Heart right ventricle (tissue), 16 donors: ENCODE data around the gene RNF149. TPM values are rescaled to one million over a fixed set of nuclear protein-coding genes. Genes with fewer than 3 reads are reported as not detected.

Experiments
- ATAC-seq, 8 donors: fragments of 200-7000 bp; cut with Tn5 transposase; one replicate each; pipeline ENCODE4 v1.9.1; 2020; ENCODE audit warnings: mild to moderate bottlenecking in 8 of 8, moderate library complexity in 8 of 8, moderate number of reproducible peaks in 1 of 8
- DNase-seq, 2 donors: peaks; one replicate each; pipeline ENCODE4 v3.0.0-alpha.2; 2020
- H3K27ac ChIP-seq, 10 donors: fragments of 200-600 bp; sonication (generic) in 2 of 10; one replicate each; pipeline versions ENCODE4 v1.5.0 to v1.8.0; 2020 to 2022; ENCODE audit warnings: mild to moderate bottlenecking in 3 of 10
- H3K27me3 ChIP-seq, 7 donors: fragments of 200-600 bp; one replicate each; pipeline ENCODE4 v1.8.0; 2021 to 2022; ENCODE audit warnings: mild to moderate bottlenecking in 2 of 7
- H3K36me3 ChIP-seq, 9 donors: fragments of 200-600 bp; sonication (generic) in 1 of 9; one replicate each; pipeline versions ENCODE4 v1.5.0 to v1.8.0; 2020 to 2022; ENCODE audit warnings: mild to moderate bottlenecking in 2 of 9
- H3K4me1 ChIP-seq, 9 donors: fragments of 200-600 bp; sonication (generic) in 1 of 9; one replicate each; pipeline versions ENCODE4 v1.5.0 to v1.8.0; 2020 to 2022; ENCODE audit warnings: mild to moderate bottlenecking in 4 of 9
- H3K4me3 ChIP-seq, 10 donors: fragments of 200-600 bp; sonication (generic) in 2 of 10; one replicate each; pipeline versions ENCODE4 v1.5.0 to v1.8.0; 2020 to 2022; ENCODE audit warnings: mild to moderate bottlenecking in 7 of 10, moderate library complexity in 2 of 10
- H3K9me3 ChIP-seq, 11 donors: fragments of 200-600 bp in 10 of 11; sonication (generic) in 2 of 11; one replicate each; pipeline versions ENCODE4 v1.5.0 to v1.8.0; 2013 to 2022; ENCODE audit warnings: mild to moderate bottlenecking in 2 of 11, control low read depth in 1 of 11, moderate library complexity in 1 of 11
- CTCF ChIP-seq, 9 donors: fragments of 200-600 bp; sonication (generic) in 2 of 9; IDR thresholded peaks; one replicate each; pipeline versions ENCODE4 v1.5.0 to v1.8.0; 2021 to 2022; ENCODE audit warnings: antibody characterized with exemption in 9 of 9, mild to moderate bottlenecking in 5 of 9, moderate library complexity in 1 of 9
- WGBS, 2 donors: extraction: QIAGEN DNeasy Blood & Tissue Kit; methylation state at CpG; one replicate each; pipeline ENCODE4 v1.1.7; 2013; ENCODE audit warnings: inconsistent platforms in 1 of 2; 5-methylcytosine and 5-hydroxymethylcytosine counted together
- intact Hi-C, 10 donors: fragments of 100-400 bp; cut with DNase I; formaldehyde crosslinking; loops; one replicate each; pipeline versions ENCODE4 v1.11.1 to v1.14.2; 2022
- polyA plus RNA-seq, 2 donors: library from polyadenylated mRNA; stranded (reverse); fragments of 200-250 nt; gene quantifications; one replicate each; pipeline ENCODE4 v1.2.3, GENCODE V29; 2013
- total RNA-seq, 10 donors: library from RNA; stranded (reverse); fragmentation: NEBNext Ultra II Directional in 3 of 10; extraction: Animal tissue kit (Norgen Biotek cat#: 25700) in 3 of 10; gene quantifications; one replicate each; pipeline versions ENCODE4 v1.2.1 to v1.2.4, GENCODE V29; 2021 to 2023
- donor health status: Arrhythmogenic right ventricular cardiomyopathy.
- donor health status: ischemic (EF 13 %, LVEDD 7.1; RV severe dilation, severe dysfunction).
- donor health status: healthy with polysubstance abuse.
- donor health status: DM: no; HTN: yes; CAD: no.
- donor health status: DM: no; HTN: no; CAD: no.
- donor health status: ischemic (EF 25% LVEDD 6.9; RV normal size, moderate dysfunction).
- donor health status: ischemic (EF 25% LVEDD 5.7; RV mildly dilated, moderate dysfunction).
- donor health status: healthy.
- donor health status: DM: yes; HTN: yes; CAD: no.
- donor health status: Ischemic cardiomyopathy.
- donor health status: ischemic (EF 35%, LVEDD 5.7; RV mildly dilated, moderate dysfunction).
- donor health status: nonischemic (EF 11% LVEDD 7.7; RV severe dilation, severe dysfunction).
- donor health status: DM: yes; HTN: yes; CAD: no.
- donor health status: PGD.
- donor health status: ischemic (EF 29% LVEDD 5.4; RV normal size, mild dysfunction).
- donor health status: nonischemic (EF 23%, LVEDD 6.1; RV moderate dilation, normal function).

RNF149 gene
- total and polyA plus RNA-seq, 12 donors = 11.0 to 40.8 (median 12.5) TPM

- Histone ChIP-seq H3K27ac (no peak overlapping the region), H3K9me3 (no peaks in the 10 kb centered on the region), H3K36me3 (peaks cover 0 to 69% (median 3%) of the 10 kb centered on the region in 9 donors), H3K4me3 (no peak overlapping the region), H3K4me1 (peaks cover 4 to 88% (median 25%) of the 10 kb centered on the region in 9 donors), H3K27me3 (no peaks in the 10 kb centered on the region)
- no peak for DNase-seq
- no peak for TF ChIP-seq CTCF (IDR thresholded peaks at IDR 0.05)
- intact Hi-C loops = no loop called here
- ATAC-seq = no peak
- 78 to 87% methylated on average over 5 of the region's 5 CpGs for WGBS, 2 donors
Measured at GRCh38 chr2:101296371-101296770, 12.1 kb downstream of the RNF149 start.

GRCh38 chr2:101295895-101296294 is 12.6 kb downstream of the RNF149 start:
- Histone ChIP-seq H3K9me3 (no peaks in the 10 kb centered on the region), H3K4me1 (peaks cover 4 to 85% (median 20%) of the 10 kb centered on the region in 9 donors), H3K4me3 (no peak overlapping the region), H3K27ac (no peak overlapping the region), H3K36me3 (peaks cover 0 to 69% (median 3%) of the 10 kb centered on the region in 9 donors), H3K27me3 (no peaks in the 10 kb centered on the region)
- DNase-seq (no peak), ATAC-seq (no peak)
- 81 to 89% methylated on average over 2 of the region's 2 CpGs for whole genome bisulfite sequencing, 2 donors
- intact Hi-C loops = no loop called here
- TF ChIP-seq CTCF (IDR thresholded peaks at IDR 0.05) = no peak

- peaks cover 0 to 70% (median 3%) of the 10 kb centered on the region in 9 donors for H3K36me3 ChIP-seq
- 84% methylated on average over 6 of the region's 6 CpGs for WGBS, 2 donors
Measured at GRCh38 chr2:101294861-101295260, 13.6 kb downstream of the RNF149 start.

GRCh38 chr2:101293544-101293943 is 15.0 kb downstream of the RNF149 start:
- H3K9me3 ChIP-seq = no peaks in the 10 kb centered on the region
- intact Hi-C loops = no loop called here
- H3K4me1 ChIP-seq = peaks cover 0 to 61% (median 4%) of the 10 kb centered on the region in 9 donors
- H3K27me3 ChIP-seq = no peaks in the 10 kb centered on the region
- peaks cover 0 to 72% (median 3%) of the 10 kb centered on the region in 9 donors for H3K36me3 ChIP-seq
- H3K27ac ChIP-seq = peak overlapping the region in 1 of 10 donors; percentile 6
- no peak for TF ChIP-seq CTCF (IDR thresholded peaks at IDR 0.05)
- 73 to 75% methylated on average over 2 of the region's 2 CpGs for WGBS, 2 donors
- no peak for DNase-seq
- ATAC-seq = peak in 5 of 8 donors; percentile 38 to 74 (median 58)
- no peak overlapping the region for H3K4me3 ChIP-seq

More at GRCh38 chr2:101294861-101295260, 13.6 kb downstream of the RNF149 start:
- ATAC-seq (no peak), DNase-seq (no peak)
- Histone ChIP-seq H3K9me3 (no peaks in the 10 kb centered on the region), H3K4me3 (no peak overlapping the region), H3K4me1 (peaks cover 0 to 74% (median 14%) of the 10 kb centered on the region in 9 donors), H3K27ac (no peak overlapping the region), H3K27me3 (no peaks in the 10 kb centered on the region)
- intact Hi-C loops = no loop called here
- TF ChIP-seq CTCF (IDR thresholded peaks at IDR 0.05) = no peak
